Measurements from ENCODE around the gene AEN.

GRCh38 chr15:88590759-88591158 lies 30.4 kb upstream of the AEN start:
- no peak for TF ChIP-seq CTCF (IDR thresholded peaks at IDR 0.05)
- TF ChIP-seq POLR2A (IDR thresholded peaks at IDR 0.05): no peak

All from testis (tissue), 2 donors.